IMR-90 (cell line): ENCODE data around the gene TMEM54.

Experiments
- BHLHE40 ChIP-seq: fragments of 150-350 bp; IDR thresholded peaks from 2 replicates; pipeline ENCODE4 v1.6.1; 2016; ENCODE audit warnings: mild to moderate bottlenecking, low read depth, low read length
- CEBPB ChIP-seq: IDR thresholded peaks from 2 replicates; pipeline ENCODE4 v1.6.1; 2012; ENCODE audit warnings: low read depth, low read length, improper control_type of control experiment
- CTCF ChIP-seq: conservative IDR thresholded peaks from 2 replicates; pipeline ENCODE4 v1.5.1; 2012; ENCODE audit warnings: mild to moderate bottlenecking, low read depth, low read length, improper control_type of control experiment
- ELK1 ChIP-seq: fragments of 150-350 bp; IDR thresholded peaks from 2 replicates; pipeline ENCODE4 v1.6.1; 2016; ENCODE audit warnings: low read depth, mild to moderate bottlenecking, low read length, moderate library complexity, borderline replicate concordance
- MAFK ChIP-seq: IDR thresholded peaks from 2 replicates; pipeline ENCODE4 v1.6.1; 2012; ENCODE audit warnings: low read depth, low read length, improper control_type of control experiment
- MAZ ChIP-seq: IDR thresholded peaks from 2 replicates; pipeline ENCODE4 v1.6.1; 2012; ENCODE audit warnings: low read depth, mild to moderate bottlenecking, low read length, improper control_type of control experiment, moderate library complexity, borderline replicate concordance
- MXI1 ChIP-seq: IDR thresholded peaks from 2 replicates; pipeline ENCODE4 v1.6.1; 2012; ENCODE audit warnings: low read depth, mild to moderate bottlenecking, low read length, moderate library complexity, borderline replicate concordance
- NFE2L2 ChIP-seq: fragments of 150-350 bp; IDR thresholded peaks from 2 replicates; pipeline ENCODE4 v1.6.1; 2016; ENCODE audit warnings: low read depth, mild to moderate bottlenecking, low read length
- POLR2A ChIP-seq: IDR thresholded peaks from 2 replicates; pipeline ENCODE4 v1.6.1; 2012; ENCODE audit warnings: mild to moderate bottlenecking, low read depth, low read length
- RAD21 ChIP-seq: IDR thresholded peaks from 2 replicates; pipeline ENCODE4 v1.6.1; 2012; ENCODE audit warnings: low read length, improper control_type of control experiment
- RFX5 ChIP-seq: IDR thresholded peaks from 2 replicates; pipeline ENCODE4 v1.8.0; 2012; ENCODE audit warnings: low read depth, mild to moderate bottlenecking, low read length, moderate library complexity
- SMC3 ChIP-seq: fragments of 150-350 bp; IDR thresholded peaks from 2 replicates; pipeline ENCODE4 v1.6.1; 2016; ENCODE audit warnings: low read depth, mild to moderate bottlenecking, antibody characterized with exemption, low read length, moderate library complexity
- TF ChIP-seq, protein P1 (sequence below): fragments of 150-350 bp; IDR thresholded peaks from 2 replicates; pipeline ENCODE4 v1.6.1; 2017; ENCODE audit warnings: mild to moderate bottlenecking, antibody characterized with exemption, low read length, low read depth

GRCh38 chr1:32895325-32896215, 5.6 kb downstream of the TMEM54 start:
- TF ChIP-seq POLR2A (no peak), BHLHE40 (no peak), CTCF (no peak), SMC3 (no peak), MXI1 (no peak), ELK1 (no peak), MAFK (no peak), RFX5 (no peak), CEBPB (no peak), MAZ (no peak), NFE2L2 (no peak), RAD21 (no peak)
- TF ChIP-seq, protein P1, sequence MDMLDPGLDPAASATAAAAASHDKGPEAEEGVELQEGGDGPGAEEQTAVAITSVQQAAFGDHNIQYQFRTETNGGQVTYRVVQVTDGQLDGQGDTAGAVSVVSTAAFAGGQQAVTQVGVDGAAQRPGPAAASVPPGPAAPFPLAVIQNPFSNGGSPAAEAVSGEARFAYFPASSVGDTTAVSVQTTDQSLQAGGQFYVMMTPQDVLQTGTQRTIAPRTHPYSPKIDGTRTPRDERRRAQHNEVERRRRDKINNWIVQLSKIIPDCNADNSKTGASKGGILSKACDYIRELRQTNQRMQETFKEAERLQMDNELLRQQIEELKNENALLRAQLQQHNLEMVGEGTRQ: no peak
